ENCODE data around the gene SNX11. TPM values are rescaled to one million over a fixed set of nuclear protein-coding genes. Genes with fewer than 3 reads are reported as not detected.

SNX11 gene
- total RNA-seq, 1 experiment from 2014 or later: 28.1 TPM

DNA sequence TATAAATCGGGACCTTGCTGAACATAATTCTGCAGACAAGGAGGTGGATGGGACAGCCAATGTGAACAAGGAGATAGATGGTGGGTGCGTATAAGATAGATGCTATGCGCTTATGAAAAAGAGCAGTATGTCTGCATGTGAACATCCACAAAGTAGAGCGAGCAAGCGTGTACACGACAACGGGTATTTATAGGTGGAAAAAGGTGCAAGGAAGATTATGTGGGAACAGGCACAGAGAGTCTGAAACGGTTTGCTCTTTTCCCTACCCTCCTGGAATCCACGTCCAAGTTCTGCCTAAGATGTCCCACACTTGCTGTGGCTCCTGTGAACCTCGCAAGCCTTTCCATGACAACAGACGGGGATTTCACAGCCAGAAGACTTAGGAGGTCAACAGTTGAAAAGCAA, 43.0 kb downstream of the SNX11 start:
- no peak for ATAC-seq
- CTCF ChIA-PET: no interaction called here
- TF ChIP-seq TCF7L2 (IDR thresholded peaks at IDR 0.05; ENCODE audit: low read depth, low read length) (no peak), POLR2AphosphoS5 (IDR thresholded peaks at IDR 0.05; ENCODE audit: low read depth, low read length) (no peak), SIN3A (IDR thresholded peaks at IDR 0.05; ENCODE audit: borderline replicate concordance, insufficient read depth, low read depth, low read length) (no peak)
- TF ChIP-seq, protein P1, sequence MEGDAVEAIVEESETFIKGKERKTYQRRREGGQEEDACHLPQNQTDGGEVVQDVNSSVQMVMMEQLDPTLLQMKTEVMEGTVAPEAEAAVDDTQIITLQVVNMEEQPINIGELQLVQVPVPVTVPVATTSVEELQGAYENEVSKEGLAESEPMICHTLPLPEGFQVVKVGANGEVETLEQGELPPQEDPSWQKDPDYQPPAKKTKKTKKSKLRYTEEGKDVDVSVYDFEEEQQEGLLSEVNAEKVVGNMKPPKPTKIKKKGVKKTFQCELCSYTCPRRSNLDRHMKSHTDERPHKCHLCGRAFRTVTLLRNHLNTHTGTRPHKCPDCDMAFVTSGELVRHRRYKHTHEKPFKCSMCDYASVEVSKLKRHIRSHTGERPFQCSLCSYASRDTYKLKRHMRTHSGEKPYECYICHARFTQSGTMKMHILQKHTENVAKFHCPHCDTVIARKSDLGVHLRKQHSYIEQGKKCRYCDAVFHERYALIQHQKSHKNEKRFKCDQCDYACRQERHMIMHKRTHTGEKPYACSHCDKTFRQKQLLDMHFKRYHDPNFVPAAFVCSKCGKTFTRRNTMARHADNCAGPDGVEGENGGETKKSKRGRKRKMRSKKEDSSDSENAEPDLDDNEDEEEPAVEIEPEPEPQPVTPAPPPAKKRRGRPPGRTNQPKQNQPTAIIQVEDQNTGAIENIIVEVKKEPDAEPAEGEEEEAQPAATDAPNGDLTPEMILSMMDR (IDR thresholded peaks at IDR 0.05): no peak
- TF ChIP-seq, protein P2, sequence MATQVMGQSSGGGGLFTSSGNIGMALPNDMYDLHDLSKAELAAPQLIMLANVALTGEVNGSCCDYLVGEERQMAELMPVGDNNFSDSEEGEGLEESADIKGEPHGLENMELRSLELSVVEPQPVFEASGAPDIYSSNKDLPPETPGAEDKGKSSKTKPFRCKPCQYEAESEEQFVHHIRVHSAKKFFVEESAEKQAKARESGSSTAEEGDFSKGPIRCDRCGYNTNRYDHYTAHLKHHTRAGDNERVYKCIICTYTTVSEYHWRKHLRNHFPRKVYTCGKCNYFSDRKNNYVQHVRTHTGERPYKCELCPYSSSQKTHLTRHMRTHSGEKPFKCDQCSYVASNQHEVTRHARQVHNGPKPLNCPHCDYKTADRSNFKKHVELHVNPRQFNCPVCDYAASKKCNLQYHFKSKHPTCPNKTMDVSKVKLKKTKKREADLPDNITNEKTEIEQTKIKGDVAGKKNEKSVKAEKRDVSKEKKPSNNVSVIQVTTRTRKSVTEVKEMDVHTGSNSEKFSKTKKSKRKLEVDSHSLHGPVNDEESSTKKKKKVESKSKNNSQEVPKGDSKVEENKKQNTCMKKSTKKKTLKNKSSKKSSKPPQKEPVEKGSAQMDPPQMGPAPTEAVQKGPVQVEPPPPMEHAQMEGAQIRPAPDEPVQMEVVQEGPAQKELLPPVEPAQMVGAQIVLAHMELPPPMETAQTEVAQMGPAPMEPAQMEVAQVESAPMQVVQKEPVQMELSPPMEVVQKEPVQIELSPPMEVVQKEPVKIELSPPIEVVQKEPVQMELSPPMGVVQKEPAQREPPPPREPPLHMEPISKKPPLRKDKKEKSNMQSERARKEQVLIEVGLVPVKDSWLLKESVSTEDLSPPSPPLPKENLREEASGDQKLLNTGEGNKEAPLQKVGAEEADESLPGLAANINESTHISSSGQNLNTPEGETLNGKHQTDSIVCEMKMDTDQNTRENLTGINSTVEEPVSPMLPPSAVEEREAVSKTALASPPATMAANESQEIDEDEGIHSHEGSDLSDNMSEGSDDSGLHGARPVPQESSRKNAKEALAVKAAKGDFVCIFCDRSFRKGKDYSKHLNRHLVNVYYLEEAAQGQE (IDR thresholded peaks at IDR 0.05; ENCODE audit: insufficient read depth in 1 of 2, low read depth in 2 of 2, low read length in 1 of 2): no peak
- Histone ChIP-seq H3K9me3 (ENCODE audit: control insufficient read depth, insufficient read depth, low read depth, low read length) (no peaks in the 10 kb centered on the region), H3K27me3 (ENCODE audit: control insufficient read depth, insufficient read depth, low read length) (peaks cover 23% of the 10 kb centered on the region), H3K36me3 (ENCODE audit: control insufficient read depth, insufficient read depth, low read length) (no peaks in the 10 kb centered on the region), H3K4me3 (ENCODE audit: low read depth in 2 of 2, low read length in 2 of 2) (no peak overlapping the region), H3K27ac (ENCODE audit: low read length) (no peak overlapping the region), H3K4me1 (ENCODE audit: control insufficient read depth, insufficient read depth, low read length) (no peaks in the 10 kb centered on the region)
- no TSS peak for BruUV-seq (replicated peaks)
- in situ Hi-C loops (cut with HindIII; ENCODE audit: low pct_unique_long_range_greater_than_20kb, low sequenced_read_pairs) (no loop called here), intact Hi-C loops (cut with micrococcal nuclease; ENCODE audit: unreplicated experiment) (no loop called here)
- POLR2A ChIA-PET: no interaction called here
- no peak for DNase-seq (ENCODE audit: low read depth, low spot score)

DNA sequence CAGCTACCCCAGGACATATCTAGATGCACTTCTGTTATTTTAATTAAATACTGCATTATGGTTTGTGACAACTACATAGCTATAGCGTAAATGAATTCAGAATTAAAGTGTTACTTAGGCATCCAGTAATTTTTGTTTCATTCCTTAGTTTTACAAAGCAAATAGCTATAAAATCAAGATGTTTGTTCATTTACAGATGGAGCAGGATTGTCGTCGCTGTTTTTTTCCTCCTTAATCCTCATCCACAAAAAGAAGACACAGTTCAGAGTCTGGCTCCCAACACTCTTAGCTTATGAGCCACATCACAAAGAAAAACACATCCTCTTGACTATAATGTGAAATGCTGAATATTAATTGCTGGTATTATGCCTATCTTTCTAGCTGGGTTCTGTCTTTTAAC, 43.7 kb downstream of the SNX11 start:
- no peak for DNase-seq (ENCODE audit: low read depth, low spot score)
- intact Hi-C loops (cut with micrococcal nuclease; ENCODE audit: unreplicated experiment): no loop called here
- peaks cover 23% of the 10 kb centered on the region for H3K27me3 ChIP-seq (ENCODE audit: control insufficient read depth, insufficient read depth, low read length)
- BruUV-seq (replicated peaks): no TSS peak
- no peak for ATAC-seq
- H3K9me3 ChIP-seq (ENCODE audit: control insufficient read depth, insufficient read depth, low read depth, low read length): no peaks in the 10 kb centered on the region
- H3K4me3 ChIP-seq (ENCODE audit: low read depth in 2 of 2, low read length in 2 of 2): no peak overlapping the region
- ChIA-PET CTCF (no interaction called here), POLR2A (no interaction called here)
- in situ Hi-C loops (cut with HindIII; ENCODE audit: low pct_unique_long_range_greater_than_20kb, low sequenced_read_pairs): no loop called here
- H3K4me1 ChIP-seq (ENCODE audit: control insufficient read depth, insufficient read depth, low read length): no peaks in the 10 kb centered on the region
- TF ChIP-seq, protein P2 (IDR thresholded peaks at IDR 0.05; ENCODE audit: insufficient read depth in 1 of 2, low read depth in 2 of 2, low read length in 1 of 2): no peak
- TF ChIP-seq, protein P1 (IDR thresholded peaks at IDR 0.05): no peak
- TF ChIP-seq SIN3A (IDR thresholded peaks at IDR 0.05; ENCODE audit: borderline replicate concordance, insufficient read depth, low read depth, low read length): no peak
- TF ChIP-seq POLR2AphosphoS5 (IDR thresholded peaks at IDR 0.05; ENCODE audit: low read depth, low read length): no peak
- TF ChIP-seq TCF7L2 (IDR thresholded peaks at IDR 0.05; ENCODE audit: low read depth, low read length): no peak
- H3K36me3 ChIP-seq (ENCODE audit: control insufficient read depth, insufficient read depth, low read length): no peaks in the 10 kb centered on the region
- no peak overlapping the region for H3K27ac ChIP-seq (ENCODE audit: low read length)
